Measurements from ENCODE around the gene SHROOM4.
A peak's percentile ranks its signal among the peaks of the same experiment; 100 is the strongest.

SHROOM4 gene

GRCh38 chrX:50614460-50614859 is 199.5 kb downstream of the SHROOM4 start:
- no peak for DNase-seq

DNA sequence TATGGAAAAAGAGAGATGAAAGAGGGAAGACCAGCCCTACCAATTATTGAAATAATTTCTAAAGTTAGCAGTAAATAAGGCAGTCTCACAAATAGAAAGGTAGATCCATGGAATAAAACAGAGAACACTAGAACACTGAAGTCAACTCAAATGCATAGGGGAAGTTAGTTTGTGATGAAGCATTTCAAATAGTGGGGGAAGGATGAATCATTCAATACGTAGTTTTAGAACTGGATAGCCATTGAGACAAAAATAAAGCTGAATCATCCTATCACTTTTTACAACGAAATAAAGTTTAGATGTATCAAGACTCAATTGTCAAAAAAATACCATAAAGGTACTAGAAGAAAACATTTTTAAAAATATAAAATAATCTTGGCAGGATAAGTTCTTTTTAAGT is 200.1 kb downstream of the SHROOM4 start:
- peak; percentile 7 for DNase-seq

GRCh38 chrX:50609796-50610195 is 204.2 kb downstream of the SHROOM4 start:
- no peak for DNase-seq

DNA sequence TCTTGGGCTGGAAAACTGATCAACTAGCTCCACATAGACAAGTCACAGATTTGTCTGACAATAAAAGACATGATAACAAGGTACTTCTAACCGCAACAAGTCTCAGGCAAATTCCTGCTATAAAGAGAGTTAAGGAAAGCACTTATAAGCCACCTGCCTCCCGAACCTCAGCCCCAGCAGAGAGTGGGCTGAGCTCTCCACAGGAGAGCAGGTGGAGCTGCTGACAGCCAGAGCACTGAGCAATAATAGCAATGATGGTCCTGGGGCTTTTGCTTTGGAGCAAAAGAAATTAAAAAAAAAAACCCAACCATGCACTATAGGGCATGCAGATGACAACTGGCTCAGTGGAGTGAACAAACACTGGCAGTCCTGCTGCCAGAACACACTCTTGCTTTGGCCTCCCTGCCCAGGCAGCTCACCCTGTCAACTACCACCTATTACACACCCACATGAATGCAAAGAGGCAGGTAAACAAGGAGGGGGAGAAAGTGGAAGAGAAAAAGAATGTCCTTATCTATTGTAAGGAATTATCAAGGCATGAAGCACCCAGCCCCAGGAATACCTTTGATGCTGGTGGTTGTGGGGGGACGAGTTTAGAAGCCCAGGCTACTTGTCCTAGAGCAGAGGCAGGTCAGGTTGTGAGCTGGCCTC is 207.6 kb downstream of the SHROOM4 start:
- no peak for DNase-seq

DNA sequence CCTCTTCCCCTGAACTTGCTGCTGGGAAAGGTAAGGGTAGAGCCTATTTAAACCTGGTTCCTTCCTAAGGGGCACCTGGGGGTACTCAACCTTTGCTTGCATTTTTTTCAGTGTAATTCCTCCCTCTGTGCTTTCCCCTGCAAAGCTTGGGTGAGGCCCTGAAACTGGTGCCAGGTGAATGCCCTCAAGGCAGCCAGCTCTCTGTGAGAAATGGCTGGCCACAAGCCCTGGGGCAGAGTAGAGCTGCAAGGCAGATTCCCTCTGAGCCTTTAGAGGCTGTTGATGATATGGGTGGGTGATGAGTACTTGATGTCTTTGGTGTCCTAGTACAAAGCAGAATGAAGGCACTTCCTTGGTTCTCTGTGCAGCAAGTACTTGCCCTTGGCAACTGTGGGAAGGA is 217.9 kb downstream of the SHROOM4 start:
- DNase-seq, result no peak

DNA sequence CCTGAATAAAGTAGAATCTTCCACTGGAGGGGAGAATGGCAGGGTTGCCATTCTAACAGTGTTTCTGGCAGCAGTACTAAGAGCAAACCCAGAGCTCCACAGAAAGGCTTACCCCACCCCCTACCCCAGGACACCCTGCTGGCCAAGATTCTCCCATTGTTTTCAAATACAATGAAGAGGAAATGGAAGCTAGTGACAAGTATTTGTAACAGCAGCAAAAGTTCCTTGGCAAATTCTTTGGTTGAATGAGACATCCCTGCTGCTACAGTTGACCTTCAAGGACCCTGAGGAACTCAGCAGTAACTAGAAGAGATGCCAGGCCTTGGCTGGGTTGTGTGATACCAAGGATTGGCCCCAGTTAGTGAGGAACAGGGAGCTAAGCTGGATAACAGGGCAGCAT is 219.2 kb downstream of the SHROOM4 start:
- no peak for DNase-seq

GRCh38 chrX:50586980-50587379 is 227.0 kb downstream of the SHROOM4 start:
- no peak for DNase-seq

- no peak for DNase-seq
Measured at GRCh38 chrX:50586407-50586806, 227.6 kb downstream of the SHROOM4 start.

- no peak for DNase-seq
Measured at GRCh38 chrX:50581405-50581804, 232.6 kb downstream of the SHROOM4 start.

DNA sequence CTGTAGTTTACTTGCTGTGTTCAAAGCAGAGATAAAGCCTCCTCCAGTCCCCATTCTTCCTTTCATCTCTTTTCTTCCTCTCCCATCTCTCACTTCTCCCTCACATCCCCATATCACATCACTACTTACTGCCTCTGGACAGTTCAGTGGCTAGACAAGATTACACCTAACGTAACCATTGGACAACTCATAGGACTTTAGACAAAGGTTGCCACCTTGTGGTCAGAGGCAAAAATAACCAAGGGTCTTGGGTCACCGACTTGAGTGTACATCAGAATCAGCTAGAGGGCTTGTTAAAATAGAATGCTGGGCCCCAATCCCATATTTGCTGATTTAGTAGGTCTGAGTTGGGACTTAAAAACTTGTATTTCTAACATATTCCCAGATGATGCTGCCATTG is 234.0 kb downstream of the SHROOM4 start:
- peak; percentile 64 for DNase-seq

DNA sequence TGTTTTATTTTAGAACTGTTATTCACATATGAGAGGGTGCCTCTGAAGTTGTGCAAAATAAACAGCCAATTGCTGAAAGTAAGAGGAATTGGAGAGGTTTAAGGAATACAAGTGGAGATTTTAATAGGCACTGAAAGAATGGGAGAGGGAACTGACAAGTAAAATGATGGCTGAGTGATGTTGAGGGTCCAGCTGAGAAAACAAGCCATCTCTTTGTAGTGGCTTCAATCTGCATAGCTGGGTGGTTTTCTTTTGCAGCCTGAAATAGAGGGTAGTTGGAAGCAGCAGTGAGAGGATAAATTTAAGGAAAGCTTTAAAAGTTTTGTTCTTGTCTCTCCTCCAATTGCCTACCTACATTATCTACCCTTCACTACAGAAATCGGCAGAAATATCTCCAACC is 236.7 kb downstream of the SHROOM4 start:
- no peak for DNase-seq

- no peak for DNase-seq
Measured at GRCh38 chrX:50567636-50568035, 246.4 kb downstream of the SHROOM4 start.

DNA sequence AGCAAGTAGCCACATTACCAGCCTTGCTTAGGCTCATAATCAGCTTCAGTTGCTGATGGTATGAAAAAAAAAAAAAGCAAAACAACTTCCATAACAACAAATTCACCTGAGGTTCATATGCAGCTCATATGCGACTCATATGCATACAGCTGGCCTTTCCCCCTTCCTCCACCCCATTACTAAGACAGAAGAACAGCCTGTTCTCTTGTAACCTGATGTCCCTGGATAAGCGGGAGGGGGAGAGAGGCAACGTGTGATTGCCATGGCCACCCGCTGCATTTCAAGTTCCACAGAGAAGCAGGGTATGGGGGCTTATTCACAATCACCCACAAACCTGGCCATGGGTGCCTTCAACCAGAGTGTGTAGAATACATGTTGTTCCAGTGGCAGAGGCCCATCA is 248.3 kb downstream of the SHROOM4 start:
- DNase-seq, result no peak
